GM19035 (cell line): ENCODE data around the gene MAN2C1.
"Not testable (repeated sequence)": the region's sequence is repeated elsewhere in the genome, so short reads cannot be mapped to it uniquely, and the experiment has no call there.

Source experiments
- ATAC-seq: cut with Tn5 transposase; IDR thresholded peaks from one replicate; pipeline ENCODE4 v1.9.1; 2021; ENCODE audit not compliant: unreplicated experiment

MAN2C1 gene

DNA sequence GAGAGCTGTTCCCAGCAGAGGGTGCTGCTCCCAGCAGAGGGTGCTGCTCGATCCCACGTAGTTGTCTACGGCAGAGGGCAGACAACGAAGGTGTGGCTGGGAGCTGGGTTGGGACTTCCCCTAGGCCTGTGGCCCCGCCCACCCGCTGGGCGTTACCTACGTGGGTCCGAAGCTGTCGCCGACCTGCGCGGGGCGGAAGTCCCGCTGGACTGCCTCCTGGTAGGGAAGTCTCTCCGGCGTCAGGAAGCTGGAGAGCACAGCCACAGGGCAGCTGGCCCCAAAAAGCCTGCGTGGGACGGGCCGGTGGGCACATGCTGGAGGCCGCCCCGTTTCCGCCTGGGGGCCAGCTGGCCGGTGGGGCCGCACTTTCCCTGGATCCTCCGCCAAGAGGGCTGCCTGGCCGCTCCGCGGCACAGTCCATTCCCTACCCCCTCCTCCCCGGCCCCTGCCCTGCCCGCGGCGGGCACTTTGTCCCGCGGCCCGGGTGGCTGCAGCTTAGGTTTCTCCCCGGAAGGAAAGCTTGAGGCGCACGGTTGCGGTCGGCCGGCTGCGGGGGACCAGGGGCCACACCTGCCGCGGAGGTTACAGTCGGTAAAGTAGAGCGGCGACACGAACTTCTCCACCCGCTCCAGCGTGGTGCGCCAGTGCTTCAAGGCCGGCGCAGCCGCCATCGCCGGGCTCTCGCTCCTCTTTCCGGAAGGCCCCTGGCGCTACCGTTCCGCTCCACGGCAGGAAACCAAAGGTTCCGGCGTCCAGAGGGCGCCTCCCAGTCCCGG is at the start of gene MAN2C1:
TSS of gene MAN2C1 (minus strand) at position 695 of the 776 bp plus-strand sequence. CDS start at position 671, 24 bp downstream.
- peak; percentile 89 for ATAC-seq

DNA sequence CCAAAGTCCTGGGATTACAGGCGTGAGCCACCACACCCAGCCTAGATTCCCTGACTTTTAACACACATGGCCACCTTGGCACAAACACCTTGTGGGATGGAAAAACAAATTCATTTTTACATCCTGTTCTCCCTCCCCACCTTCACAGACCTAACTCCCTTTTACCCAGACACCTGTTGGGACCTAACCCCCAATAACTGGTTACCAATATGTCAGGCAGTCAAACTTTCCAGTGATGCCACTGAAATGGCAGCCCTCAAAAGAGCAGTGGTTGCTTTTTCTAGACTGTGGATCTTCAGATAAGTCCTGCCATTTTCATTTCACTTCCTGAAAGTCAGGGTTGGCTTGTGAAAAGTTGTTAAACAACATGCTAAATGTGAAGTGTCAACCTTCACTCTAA is 48.2 kb upstream of the MAN2C1 start:
- ATAC-seq, result no peak

DNA sequence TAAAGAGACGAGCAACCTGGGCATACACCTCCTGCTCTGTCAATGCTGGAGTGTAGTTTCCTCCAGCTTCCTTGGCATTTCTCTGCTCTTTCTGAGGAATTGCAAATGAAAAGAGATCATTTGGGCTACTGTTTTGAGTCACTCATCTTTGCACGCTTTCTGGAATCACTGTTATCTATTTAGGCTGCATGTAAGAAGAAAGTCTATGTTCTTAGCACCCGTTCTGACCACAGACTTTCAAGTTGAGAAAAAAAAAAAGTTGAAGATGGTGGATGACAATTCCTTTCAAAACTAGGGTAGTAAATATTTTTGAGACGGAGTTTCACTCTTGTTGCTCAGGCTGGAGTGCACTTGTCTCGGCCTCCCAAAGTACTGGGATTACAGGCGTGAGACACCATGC is 41.8 kb upstream of the MAN2C1 start:
- no peak for ATAC-seq

DNA sequence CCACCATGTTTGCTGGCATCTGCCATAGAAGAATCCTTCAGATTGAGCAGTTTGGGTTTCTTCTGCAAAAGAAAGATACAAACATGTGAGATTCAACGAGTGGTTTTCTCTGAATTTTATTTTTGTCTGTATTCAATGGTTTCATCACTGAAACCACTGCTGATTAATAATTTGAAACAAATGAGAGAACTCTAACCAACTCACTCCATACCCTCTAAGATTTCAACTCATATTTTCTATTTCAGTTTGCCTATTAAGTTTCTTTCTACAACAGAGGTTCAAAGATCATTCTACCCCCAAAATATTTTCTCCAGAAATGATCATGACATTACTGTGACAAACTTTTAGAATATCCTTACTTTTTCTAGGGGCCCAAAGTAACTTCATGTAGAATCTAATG is 38.7 kb upstream of the MAN2C1 start:
- ATAC-seq, result no peak

DNA sequence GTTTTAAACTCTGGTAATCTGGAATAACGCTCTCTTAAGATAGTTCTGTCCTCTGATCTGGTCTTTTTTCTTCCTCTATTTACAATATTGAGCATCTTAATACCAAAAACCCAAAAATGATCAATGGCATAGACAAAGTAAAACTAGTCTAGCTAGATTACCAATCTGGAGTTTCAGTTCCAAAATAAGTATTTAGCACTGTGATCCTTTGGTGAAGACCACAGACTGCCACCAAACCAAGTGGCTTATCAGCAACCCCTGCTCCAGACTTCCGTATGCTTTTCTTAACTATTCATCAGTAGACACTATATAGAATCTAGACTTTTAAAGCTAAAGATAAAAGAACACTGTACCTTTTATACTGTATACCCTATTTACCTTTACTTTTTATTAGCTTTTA is 35.5 kb upstream of the MAN2C1 start:
- ATAC-seq, result no peak

DNA sequence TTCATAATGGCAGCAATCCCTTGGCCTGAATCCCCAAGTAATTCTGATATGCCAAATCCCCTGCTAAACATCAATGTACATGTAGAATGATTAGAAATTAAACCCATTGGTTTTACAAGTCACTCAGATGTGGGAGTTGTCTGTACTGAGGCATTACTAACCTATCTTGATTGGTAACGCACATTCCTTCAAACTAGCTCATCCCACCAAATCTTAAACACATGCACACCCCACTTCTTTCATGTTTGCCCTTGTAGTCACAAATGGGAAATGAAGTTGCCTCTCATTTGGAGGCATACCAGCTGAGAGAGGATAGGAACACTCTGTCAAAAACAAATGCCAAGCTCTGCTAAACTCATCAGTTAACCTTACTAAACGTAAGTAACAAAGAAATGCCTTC is 29.1 kb upstream of the MAN2C1 start:
- ATAC-seq, result no peak

DNA sequence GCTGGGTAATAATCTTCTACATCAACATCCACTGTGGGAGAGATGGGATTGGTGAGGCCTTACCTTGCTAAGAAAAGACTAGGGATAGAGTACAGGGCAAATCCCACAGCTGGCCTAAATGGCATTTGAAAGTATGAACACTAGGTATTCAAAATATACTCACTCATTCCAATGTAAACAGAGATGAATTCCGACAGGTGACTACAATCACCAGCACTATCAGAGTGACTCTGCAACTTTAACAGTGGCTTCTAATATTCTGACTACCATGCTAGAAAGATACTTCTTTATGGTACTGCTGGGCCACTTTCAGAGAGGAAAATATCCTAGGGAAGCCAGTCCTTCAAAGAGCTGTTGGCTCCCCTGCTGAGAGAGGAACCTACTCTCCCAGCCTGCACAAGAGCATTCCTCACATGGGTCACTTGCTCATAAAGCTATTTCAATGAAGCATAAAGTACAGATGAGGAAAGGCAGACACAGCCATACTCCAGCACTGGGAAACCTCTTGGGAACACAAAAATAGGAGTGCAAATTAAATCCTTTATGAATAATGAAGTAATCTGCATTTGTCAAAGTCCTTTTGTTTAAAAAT is 21.5 kb upstream of the MAN2C1 start:
- ATAC-seq, result no peak

DNA sequence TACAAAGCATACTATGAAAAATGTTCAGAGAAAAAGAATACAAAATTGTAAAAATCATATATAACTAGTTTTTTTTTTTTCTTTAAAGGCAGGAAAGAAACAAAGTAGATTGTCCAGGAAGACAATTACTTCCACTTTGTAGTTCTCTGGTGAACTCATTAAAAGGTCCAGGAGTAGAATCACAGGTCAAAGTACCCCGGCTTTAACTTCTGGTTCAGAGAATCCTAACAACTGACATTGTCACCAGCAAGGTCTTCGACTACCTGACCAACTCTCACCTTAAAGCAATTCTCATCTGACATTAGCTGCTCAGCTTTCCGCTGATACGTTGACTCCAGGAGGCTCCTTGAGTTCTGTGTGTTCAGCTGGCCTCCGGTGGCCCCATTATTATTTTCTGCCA is 15.6 kb upstream of the MAN2C1 start:
- not testable (repeated sequence) for ATAC-seq

DNA sequence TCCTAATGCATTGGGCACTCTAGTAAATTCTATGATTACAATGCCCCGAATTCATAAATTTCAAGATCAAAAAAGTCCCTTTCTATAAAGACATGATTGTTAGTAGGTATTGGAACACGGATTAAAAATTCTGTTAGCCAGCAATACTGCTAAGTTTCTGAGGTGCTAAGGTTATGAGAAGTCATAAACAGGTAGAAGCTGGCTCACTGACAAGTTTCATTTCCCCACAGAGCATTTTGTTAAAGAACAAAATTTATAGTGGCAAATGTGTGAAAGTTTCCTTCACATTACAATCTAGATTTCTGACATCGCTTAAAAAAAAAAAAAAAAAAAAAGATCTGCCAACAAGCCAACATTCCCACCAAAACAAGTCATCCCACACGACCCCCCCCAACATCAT is 12.4 kb upstream of the MAN2C1 start:
- ATAC-seq, result no peak

DNA sequence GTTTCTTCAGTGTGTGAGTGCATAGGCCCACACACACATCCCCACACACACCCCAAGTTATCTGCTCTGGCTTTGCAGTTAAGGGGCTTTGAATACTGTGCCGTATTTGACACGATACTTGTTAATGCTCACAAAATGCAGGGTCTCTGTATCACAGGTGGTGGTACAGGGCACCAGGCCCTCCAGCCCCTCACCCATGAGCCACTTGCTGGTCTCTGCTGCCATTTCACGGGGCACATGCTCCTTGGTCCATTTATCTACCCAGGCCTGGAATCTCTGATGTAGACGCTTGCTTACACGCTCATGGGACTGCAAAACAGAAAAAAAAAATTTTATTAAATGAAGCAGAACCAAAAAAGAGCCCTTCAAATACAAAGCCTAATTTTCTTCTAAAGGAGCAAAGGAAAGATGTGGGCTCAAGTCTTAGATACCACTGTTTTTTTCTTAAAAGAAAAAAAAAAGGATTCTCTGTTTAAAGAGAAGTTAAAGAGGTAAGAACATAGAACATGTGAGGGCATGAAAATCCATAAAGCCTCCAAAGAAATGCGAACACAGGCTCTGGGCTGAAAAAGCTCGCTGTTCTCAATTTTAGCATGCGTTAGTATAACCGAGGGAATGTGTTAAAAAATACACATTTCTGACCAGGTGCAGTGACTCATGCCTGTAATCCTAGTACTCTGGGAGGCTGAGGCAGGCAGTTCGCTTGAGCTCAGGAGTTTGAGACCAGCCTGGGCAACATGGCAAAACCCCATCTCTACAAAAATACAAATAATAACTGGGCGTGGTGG is 3.7 kb upstream of the MAN2C1 start:
- ATAC-seq, result no peak

DNA sequence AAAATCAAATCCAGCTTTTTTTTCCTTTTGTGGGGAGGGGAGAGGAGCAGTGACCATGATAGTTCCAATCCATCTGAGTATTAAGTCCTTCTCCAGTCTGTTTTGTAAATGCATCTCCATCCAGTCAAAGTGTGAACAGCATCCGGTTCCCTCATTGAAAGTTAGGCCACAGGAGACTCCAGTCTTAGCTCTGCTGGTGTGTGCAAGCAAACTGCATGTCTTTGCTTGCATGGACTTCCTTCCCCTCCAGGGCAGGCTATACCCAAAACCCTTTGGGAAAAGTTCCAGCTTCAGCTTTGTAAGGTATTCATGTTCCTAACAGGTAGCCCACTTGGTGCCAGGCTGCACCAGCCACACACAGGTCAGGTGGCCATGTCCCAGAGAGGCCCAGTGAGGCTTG is 3.1 kb upstream of the MAN2C1 start:
- no peak for ATAC-seq

DNA sequence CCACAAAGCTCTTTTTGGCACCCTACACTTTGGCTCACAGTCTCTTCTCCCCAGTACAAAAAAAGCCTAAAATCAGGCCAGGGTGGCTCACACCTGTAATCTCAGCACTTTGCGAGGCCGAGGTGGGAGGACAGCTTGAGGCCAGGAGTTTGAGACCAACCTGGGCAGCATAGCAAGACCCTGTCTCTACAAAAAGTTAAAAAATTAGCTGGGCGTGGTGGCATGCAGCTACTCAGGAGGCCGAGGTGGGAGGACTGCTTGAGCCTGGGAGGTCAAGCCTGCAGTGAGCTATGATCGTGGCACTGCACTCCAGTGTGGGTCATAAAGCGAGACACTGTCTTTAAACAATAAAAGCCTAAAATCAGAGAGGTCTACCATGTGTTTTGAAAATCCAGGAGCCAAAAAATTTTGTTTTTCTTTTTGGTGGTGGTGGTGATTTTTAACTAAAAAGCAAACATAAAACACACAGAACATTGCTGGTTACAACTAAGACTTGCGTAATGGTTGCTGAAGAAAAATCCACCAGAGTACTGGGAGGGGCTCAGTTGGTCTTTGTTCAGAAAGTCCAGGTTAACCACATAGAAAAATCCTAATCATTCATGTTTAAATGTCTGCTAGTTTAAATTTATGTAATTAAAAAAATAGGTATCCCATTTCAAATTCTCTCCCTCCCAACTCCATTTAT is 1.6 kb upstream of the MAN2C1 start:
- ATAC-seq, result no peak

DNA sequence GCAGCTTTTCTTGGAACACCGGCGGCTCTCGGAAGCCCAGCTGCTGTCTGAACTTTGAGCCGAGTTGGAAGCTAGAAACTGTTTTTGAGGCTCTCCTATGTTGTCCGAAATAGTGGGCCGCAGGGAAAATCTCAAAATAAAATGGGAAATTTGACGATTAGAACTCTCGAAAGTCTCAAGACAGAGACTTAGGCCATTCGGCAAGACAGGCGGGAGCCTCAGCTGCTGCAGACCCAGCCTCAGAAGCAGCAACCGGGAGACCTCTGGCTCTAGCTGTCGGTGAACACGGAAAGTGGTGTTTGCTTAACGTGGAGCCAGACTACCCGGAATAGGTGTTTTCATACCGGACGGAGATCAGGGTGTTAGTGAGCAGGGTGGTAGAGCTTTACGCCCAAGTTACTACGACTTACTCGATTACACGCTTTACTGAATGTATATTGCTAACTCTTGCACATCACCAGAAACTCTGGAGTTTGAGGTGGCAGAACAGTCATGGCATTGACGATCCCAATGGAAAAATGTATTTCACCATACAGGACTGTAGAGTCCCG is 357 bp upstream of the MAN2C1 start:
- no peak for ATAC-seq

DNA sequence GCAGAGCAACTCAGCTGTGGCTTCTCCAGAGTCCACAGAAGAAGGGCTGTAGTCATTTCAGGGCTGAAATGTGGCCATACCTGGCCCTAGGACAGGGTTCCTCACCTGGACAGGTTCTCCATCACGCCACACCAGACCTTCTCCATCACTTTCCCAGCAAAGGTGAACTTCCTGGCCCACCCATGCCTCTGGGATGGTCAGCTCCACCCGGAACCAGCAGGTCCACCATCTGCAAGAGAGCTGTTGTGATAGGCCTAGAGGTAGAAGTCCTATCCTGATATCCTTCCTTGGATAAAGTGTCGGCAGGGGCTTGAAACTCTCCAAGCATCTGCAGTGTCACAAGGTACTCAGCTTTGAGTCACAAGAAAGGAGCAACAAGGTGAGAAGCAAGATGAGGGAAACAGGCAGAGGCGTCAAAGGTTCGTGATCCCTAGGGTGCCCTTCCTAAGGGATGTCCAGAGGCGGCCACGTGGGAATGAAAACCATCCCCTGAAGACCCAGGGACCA is 948 bp downstream of the MAN2C1 start:
- no peak for ATAC-seq

DNA sequence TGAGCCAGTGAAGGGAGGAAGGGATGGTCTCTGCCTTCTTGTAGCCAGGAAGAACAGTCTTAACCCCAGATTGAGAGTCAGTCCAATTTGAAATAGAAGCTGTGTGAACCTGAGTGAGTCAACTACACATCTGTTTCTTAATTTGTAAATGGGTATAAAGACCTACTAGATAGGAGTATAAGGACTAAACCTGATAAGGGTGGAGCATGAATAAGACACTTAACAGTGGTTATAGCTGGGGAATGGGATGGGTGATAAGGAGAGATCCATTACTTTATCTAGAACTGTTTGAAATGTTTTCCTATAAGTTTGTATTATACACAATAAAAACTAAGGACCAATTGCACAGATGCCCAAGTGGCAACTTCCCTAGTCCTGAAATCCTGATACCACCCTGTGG is 1.4 kb downstream of the MAN2C1 start:
- ATAC-seq, result no peak

DNA sequence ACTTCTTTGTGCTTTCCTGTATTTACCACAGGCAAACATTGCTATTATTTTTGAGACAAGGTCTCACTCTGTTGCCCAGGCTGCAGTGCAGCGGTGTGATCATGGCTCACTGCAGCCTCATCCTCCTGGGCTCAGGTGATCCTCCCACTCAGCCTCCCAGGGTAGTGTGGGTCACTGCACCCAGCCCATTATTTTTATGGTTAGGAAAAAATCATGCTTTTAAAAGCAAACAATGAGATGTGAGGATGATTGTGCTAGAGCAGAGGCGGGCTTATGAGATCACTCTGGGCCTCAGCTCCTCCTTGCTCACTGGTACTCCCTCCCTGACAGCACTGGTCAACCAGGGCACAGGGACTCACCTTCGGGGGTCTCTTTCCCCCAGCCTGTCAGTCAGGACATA is 2.2 kb downstream of the MAN2C1 start:
- no peak for ATAC-seq

DNA sequence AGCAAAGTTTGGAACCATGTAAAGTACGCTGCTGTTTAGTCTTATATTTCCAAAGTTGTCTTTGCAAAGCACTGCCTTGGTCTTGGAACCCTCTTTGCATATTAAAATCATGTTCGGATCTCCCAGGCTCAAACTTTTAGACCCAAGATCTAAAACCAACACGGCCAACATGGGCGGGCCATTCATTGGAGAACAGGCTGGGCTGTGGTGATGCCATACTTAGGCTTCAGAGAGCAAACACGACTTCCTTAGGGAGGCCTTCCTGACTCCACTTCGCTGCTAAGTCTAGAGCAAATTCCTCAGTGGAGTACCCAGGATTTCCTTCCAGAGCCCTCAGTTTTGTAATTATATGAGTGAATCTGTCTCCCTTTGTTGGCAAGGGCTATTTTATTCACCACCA is 3.5 kb downstream of the MAN2C1 start:
- ATAC-seq, result no peak

DNA sequence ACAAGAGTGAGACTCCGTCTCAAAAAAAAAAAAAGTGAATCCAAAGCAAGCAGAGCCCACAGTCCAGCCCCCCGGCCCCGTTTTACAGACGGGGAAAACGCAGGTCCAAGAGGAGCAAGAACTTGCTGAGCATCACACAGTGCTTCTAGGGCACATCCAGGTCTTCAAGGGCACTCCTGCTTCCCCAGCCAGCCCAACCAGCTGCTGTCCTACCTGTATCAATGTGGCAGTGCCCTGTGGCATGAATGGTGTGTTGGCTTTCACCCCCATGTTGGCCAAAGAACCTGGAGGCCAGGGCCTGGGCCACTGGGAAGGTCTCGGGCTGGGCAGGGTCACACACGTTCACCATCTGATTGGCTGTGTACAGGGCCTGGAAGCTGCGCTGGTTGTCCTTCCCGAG is 4.6 kb downstream of the MAN2C1 start:
- no peak for ATAC-seq

DNA sequence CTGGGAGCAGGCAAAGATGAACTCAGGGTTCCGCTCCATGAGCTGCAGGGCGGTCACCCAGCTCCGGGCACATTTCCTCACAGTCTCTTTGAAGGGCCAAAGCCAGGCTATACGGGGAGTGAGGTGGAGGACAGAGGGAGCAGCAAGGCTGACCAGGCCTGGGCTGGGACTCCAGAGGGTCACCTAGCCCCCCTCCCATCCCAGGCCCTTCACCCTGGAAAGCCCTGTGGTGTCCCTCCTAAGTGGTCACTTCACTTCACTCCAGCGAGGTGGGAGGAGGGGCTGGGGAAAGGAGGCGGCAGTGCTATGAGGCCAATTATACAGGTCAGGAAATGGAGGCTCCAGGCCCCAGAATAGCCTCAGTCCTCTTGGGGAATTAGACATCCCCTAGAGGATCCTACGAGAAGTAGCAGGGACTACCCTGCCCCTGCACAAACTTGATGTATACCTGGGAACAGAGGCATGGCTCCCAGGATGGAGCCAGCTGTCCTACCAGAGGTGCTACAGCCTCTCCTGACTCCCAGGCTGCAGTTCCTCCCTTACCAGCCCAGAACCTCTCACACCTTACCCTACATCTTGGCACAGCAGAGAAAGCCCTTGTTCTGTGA is 5.7 kb downstream of the MAN2C1 start:
- ATAC-seq, result no peak

DNA sequence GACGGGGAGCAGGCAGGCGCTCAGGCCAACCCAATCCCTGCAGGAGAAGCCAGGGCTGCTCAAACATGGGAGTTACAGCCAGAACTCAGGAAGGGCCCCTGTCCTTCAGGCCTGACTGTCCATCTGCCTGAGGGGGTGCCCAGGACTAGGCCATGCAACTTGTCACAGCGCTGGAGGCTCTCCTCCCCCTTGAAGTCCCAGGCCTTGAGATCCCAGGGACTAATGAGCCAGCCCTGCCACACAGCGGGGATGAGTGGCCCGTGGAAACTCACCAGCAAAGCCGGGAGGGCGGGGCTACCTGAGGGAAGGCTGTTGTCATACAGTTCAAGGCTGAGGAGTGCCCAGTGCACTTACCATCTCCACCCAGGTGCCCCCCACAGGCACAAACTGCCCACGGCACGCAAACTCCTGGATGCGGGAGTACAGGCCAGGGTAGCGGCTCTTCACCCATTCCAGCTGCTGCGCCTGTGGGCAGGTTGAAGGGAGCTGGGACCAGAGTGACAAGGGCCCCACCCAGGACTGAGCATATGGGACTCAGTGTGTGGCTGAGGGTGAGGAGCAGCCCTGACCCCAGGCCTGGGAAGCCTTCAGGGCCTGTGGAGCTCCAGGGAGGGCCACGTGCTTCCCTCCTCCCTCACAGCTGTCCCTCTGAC is 6.3 kb downstream of the MAN2C1 start:
- no peak for ATAC-seq
